ENCODE data around the gene CFAP251.

The CFAP251 gene

DNA sequence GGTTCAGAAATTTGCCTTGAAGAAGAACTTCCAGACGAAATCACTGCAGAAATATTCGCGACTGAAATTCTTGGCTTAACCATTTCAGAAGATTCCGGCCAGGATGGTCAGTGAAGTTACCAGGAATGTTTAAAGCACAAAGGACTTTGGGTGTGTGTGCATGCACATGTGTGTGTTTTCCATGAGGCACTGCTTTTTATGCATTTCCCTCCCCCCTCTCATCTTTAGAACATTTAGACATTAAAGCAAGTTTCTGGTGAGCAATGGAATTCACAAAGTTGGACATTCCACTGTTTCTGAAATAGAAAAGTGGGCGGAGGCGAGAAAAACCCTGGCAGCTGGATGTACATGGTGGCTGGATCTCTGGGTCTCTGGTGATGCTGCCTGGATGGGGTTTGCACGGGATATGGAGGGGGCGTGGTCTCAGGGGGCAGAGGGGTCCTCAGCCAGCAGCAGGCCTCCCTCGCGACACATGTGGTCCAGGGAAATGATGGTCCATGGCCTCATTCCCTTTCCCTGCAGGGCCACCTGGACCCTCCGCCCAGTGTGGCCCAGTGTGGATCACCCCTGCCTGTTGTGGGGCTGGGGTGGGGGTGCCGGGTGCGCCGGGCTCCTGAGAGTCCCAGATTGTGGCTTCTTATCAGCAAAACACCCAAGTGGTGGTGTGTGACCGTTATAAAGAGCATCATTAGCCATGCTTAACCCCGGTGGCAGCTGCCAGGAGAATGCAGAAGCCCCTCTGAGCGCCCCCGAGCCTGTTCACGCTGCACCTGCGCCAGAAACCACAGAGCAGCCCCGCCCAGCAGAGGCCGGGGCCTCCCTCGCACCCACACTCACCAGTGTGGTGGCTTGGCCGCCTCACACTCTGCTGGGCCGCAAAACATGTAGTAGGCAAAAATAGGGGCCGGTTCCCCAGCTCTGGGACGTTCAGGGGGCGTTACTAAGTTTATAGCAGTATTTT, 85.5 kb downstream of the CFAP251 start:
- FAIRE-seq = no peak
- DNase-seq (ENCODE audit: insufficient read length, low spot score) = no peak
- no peak for TF ChIP-seq POLR2A (IDR thresholded peaks at IDR 0.05; ENCODE audit: low read depth, low read length)

- DNase-seq (ENCODE audit: insufficient read length, low spot score) (no peak), FAIRE-seq (no peak)
- no peak for TF ChIP-seq POLR2A (IDR thresholded peaks at IDR 0.05; ENCODE audit: low read depth, low read length)
Observed at GRCh38 chr12:122004633-122005071, 86.3 kb downstream of the CFAP251 start.

DNA sequence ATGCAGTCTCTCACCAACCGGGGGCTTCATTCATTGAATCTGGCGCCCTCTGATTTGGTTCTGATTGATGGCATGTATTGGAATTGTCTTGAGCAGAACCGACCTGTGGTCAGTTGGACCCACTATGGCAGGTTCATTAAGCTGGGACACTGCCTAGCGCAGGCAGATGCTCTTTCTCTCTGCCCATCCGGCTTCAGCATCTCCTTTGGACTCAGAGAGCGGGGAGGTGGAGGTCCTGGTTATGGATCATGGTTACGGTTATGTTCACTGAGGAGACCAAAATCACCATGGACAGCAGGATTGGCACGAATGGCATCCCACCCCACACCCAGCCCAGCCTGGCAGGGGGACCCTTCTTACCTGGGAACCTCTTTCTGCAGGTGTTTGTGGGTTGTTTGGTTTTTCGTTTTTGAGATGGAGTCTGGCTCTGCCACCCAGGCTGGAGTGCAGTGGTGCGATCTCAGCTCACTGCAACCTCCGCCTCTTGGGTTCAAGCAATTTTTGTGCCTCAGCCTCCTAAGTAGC, 86.9 kb downstream of the CFAP251 start:
- no peak for DNase-seq (ENCODE audit: insufficient read length, low spot score)
- no peak for TF ChIP-seq POLR2A (IDR thresholded peaks at IDR 0.05; ENCODE audit: low read depth, low read length)
- FAIRE-seq = no peak

GRCh38 chr12:122006186-122006926, 88.0 kb downstream of the CFAP251 start:
- no peak for DNase-seq (ENCODE audit: insufficient read length, low spot score)
- no peak for FAIRE-seq
- no peak for TF ChIP-seq POLR2A (IDR thresholded peaks at IDR 0.05; ENCODE audit: low read depth, low read length)

DNA sequence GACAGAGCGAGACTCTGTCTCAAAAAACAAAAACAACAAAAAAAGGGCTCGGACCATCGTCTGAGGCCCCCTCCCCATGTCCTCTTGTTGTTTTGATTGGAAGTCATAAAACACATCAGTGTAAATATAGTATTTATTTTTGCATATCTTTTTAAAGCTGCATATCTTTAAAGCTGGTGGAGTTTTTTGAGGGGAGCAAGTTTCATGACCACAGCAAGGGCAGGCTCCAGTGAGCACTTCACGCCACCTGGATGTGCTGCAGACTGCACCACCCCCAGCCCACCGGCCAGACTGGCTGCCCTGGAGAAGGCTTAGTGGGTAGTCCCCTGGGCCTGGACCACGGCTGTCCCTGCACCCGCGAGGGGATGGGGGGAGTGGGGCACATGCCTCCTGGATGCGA, 91.3 kb downstream of the CFAP251 start:
- TF ChIP-seq POLR2A (IDR thresholded peaks at IDR 0.05; ENCODE audit: low read depth, low read length) = no peak
- FAIRE-seq (no peak), DNase-seq (ENCODE audit: insufficient read length, low spot score) (no peak)

GRCh38 chr12:122012184-122012583, 93.8 kb downstream of the CFAP251 start:
- DNase-seq (ENCODE audit: insufficient read length, low spot score) (no peak), FAIRE-seq (no peak)
- TF ChIP-seq POLR2A (IDR thresholded peaks at IDR 0.05; ENCODE audit: low read depth, low read length) = no peak

- no peak for TF ChIP-seq POLR2A (IDR thresholded peaks at IDR 0.05; ENCODE audit: low read depth, low read length)
- no peak for DNase-seq (ENCODE audit: insufficient read length, low spot score)
- FAIRE-seq = no peak
Observed at GRCh38 chr12:122013136-122013535, 94.7 kb downstream of the CFAP251 start.

DNA sequence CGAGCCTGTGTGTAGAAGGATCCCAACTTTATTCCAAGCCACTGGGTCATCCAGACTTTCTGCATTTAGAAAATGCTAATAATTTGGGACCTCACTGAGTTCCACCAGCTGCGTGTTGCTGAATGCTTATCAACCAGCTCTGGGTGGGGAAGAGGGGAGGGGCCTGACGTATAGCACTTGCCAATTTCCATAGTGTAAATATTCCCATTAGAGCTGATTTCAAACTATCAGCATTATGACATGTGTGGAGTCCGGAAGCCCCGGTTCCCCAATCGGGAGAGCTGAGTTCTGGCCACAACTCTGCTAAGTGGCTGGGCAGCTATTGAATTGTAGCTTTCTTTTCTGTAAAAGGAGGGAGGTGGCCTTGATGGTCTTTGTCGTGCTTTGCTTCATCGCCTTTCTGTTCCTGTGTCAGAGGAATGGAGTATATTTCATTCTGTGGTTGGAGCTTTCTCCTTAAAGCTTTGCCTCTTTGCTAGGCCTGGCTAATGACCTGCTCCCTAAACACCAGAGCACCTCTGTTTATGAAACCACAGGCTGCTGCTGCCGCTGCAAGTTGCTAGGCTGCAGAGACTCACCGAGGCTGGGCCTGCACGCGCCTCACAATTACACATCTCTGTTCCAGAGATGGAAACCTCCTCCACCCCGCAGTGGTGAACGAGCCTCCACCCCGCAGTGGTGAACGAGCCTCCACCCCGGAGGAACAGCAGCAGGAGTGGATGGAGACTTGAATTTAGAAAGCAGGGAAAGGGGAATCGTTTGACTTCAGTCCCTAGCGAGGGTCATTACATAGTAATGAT, 95.6 kb downstream of the CFAP251 start:
- TF ChIP-seq POLR2A (IDR thresholded peaks at IDR 0.05; ENCODE audit: low read depth, low read length) = no peak
- DNase-seq (ENCODE audit: insufficient read length, low spot score) = no peak
- FAIRE-seq = no peak

GRCh38 chr12:122014781-122015180, 96.4 kb downstream of the CFAP251 start:
- no peak for DNase-seq (ENCODE audit: insufficient read length, low spot score)
- no peak for TF ChIP-seq POLR2A (IDR thresholded peaks at IDR 0.05; ENCODE audit: low read depth, low read length)
- no peak for FAIRE-seq

GRCh38 chr12:122018457-122018856, 100.1 kb downstream of the CFAP251 start:
- no peak for TF ChIP-seq POLR2A (IDR thresholded peaks at IDR 0.05; ENCODE audit: low read depth, low read length)
- FAIRE-seq = no peak
- no peak for DNase-seq (ENCODE audit: insufficient read length, low spot score)

- no peak for FAIRE-seq
- DNase-seq (ENCODE audit: insufficient read length, low spot score) = no peak
- no peak for TF ChIP-seq POLR2A (IDR thresholded peaks at IDR 0.05; ENCODE audit: low read depth, low read length)
Observed at GRCh38 chr12:122018937-122019336, 100.5 kb downstream of the CFAP251 start.

DNA sequence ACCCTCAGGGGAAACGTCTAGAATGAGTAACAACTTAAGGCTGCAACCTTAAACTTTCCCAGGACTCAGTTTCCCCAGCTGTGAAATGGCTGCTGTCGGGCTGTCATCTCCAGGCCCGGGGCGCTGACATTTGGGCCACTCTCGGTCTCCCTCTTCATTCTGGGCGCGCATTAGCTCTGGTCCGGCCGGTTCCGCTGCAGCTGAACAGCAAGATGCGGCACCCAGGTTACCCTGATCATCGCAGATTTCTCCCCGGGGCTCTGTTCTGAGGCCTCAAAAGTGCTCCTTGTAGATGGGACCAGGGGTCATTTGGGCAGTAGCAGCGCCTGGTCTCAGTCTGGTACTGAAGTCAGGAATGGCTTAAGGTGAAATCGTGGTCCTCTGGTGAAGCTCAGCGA, 102.4 kb downstream of the CFAP251 start:
- TF ChIP-seq POLR2A (IDR thresholded peaks at IDR 0.05; ENCODE audit: low read depth, low read length) = no peak
- FAIRE-seq (no peak), DNase-seq (ENCODE audit: insufficient read length, low spot score) (no peak)

DNA sequence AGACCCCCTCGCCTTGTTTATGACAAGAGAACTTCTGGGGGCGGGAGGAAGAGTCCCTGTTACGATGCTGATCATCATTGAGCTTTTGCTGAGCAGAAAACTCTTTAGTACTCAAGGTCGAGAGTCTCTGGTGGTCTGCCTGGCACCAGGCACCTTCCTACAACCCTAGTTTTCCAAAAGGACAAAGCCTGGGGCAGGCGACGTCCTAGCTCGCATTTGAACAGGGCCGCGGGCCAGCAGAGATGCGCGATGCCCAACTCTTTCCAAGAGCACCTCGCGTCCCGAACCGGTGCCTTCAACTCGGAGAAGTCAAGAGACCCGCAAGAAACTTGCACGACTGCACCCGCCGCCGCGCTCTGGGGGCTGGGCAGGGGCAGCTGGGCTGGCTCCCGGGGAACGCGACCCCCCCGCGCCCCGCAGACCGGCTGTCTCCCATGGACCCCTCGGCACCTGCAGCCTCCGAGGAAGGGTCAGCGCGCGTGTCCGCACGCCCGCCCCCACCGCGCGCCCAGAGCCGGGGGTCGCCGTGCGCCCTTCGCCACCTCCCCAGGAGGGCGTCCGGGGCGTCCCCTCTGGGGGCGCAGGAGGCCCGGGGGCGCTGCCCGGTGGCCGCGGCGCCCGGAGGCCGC, 102.9 kb downstream of the CFAP251 start:
- TF ChIP-seq POLR2A (IDR thresholded peaks at IDR 0.05; ENCODE audit: low read depth, low read length) = no peak
- FAIRE-seq (no peak), DNase-seq (ENCODE audit: insufficient read length, low spot score) (no peak)
